NCI-H2029 treated with DMSO at 0.1 percent for 48 hours (cell line): ENCODE results near the gene OR56B4.
"Not testable (repeated sequence)": the region's sequence is repeated elsewhere in the genome, so short reads cannot be mapped to it uniquely, and the experiment has no call there.

Source experiments
- DNase-seq: peaks from one replicate; lab custom pipeline; 2025; lab: John Stamatoyannopoulos, UW

The OR56B4 gene

GRCh38 chr11:6107384-6107783 lies at the start of gene OR56B4:
Gene OR56B4 (plus strand): TSS chr11:6107684. CDS start chr11:6107779, 95 bp downstream.
- not testable (repeated sequence) for DNase-seq

- DNase-seq: no peak
Measured at GRCh38 chr11:6061475-6061874, 46.0 kb upstream of the OR56B4 start.

DNA sequence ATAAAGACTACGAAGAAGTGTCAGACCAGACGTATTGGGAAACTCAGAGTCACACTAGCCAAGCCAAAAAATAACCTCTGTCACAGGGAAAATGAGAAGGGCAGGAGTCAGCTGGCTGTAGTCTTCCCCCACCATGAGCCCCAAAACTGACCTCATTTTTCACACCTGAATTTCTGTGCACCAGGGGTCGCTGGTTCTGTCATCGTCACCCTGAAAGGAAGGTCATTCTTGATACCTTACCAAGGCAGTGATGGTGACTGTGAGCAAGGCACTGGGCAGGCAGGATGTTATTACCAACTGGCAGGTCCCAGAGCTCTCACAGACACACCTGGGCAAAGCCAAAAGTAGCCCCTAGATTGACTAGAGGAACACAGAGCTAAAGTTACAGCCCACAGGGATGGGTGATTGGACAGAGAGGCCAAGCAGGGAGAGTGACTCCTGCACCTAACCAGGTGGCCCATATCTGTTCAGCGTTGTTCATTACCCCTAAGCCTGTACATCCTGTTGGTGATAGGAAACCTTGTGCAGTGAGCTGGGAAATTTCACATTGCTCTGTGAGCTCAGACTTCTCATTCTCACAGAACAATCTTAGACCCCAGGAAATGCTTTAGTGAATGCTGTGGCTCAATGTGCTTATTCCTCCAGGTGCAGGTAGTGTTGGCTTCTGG lies 44.7 kb upstream of the OR56B4 start:
- DNase-seq: no peak

DNA sequence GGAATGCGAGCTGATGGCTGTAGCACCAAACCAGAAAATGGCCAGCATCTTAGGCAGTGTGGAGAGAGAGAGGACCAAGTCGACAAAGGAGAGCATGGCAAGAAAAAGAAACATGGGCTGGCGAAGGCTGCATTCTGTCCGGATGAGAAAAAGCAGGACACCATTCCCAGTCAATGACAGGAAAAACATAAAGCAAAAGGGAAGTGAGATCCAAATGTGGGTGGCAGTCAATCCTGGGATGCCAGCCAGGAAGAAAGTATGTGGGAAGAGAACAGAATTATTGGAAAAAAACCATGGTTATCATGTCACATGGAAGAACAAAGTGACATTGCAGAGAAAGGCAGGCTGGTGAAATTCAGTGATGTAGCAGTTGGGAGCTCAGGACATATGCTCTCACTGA lies 40.0 kb upstream of the OR56B4 start:
- no peak for DNase-seq

DNA sequence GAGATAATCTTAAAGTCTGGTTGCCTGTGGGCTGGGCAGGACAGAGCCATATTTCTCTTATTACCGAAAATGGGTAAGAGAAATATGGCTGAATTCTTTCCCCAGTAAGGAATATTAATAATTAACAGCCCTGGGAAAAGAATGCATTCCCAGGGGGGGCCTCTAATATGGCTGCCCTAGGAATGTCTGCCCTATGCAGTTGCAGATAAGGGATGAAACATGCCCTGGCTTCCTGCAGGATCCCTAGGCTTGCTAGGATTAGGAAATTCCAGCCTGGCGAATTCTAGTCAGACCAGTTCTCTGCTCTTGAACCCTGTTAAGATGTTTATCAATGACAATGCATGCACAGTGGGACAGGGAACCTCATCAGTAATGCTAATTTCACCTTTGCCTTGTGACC lies 31.0 kb upstream of the OR56B4 start:
- DNase-seq: not testable (repeated sequence)

- no peak for DNase-seq
Measured at GRCh38 chr11:6077723-6078122, 29.8 kb upstream of the OR56B4 start.

- no peak for DNase-seq
Measured at GRCh38 chr11:6079463-6079862, 28.0 kb upstream of the OR56B4 start.

GRCh38 chr11:6083129-6083528 lies 24.4 kb upstream of the OR56B4 start:
- no peak for DNase-seq

DNA sequence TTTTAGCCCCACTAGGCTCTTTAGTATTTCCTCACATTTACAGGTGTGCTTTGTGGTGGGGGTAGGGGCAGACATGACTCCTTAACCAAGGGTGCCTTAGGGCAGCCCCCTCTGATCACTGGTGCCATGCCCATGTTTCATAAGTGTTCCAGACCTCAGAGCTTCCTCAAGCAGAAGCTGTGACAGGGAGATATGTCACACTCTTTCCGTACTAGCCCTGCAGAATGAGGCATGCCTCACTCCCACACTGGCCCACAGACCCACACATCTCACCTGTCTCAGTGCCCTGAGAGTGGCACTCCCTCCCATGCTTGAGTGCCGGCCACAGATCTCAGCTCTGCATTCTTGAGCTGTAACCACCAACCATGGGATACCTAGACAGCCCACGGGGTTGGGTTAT lies 22.9 kb upstream of the OR56B4 start:
- no peak for DNase-seq

- DNase-seq: no peak
Measured at GRCh38 chr11:6094186-6094585, 13.3 kb upstream of the OR56B4 start.

GRCh38 chr11:6095798-6096197 lies 11.7 kb upstream of the OR56B4 start:
- no peak for DNase-seq

- DNase-seq: no peak
Measured at GRCh38 chr11:6096417-6096816, 11.1 kb upstream of the OR56B4 start.

GRCh38 chr11:6099577-6099976 lies 7.9 kb upstream of the OR56B4 start:
- no peak for DNase-seq

GRCh38 chr11:6110011-6110410 lies 2.5 kb downstream of the OR56B4 start:
- no peak for DNase-seq

GRCh38 chr11:6111673-6112072 lies 4.2 kb downstream of the OR56B4 start:
- no peak for DNase-seq

GRCh38 chr11:6116638-6117037 lies 9.2 kb downstream of the OR56B4 start:
- no peak for DNase-seq

GRCh38 chr11:6124245-6124644 lies 16.8 kb downstream of the OR56B4 start:
- no peak for DNase-seq

DNA sequence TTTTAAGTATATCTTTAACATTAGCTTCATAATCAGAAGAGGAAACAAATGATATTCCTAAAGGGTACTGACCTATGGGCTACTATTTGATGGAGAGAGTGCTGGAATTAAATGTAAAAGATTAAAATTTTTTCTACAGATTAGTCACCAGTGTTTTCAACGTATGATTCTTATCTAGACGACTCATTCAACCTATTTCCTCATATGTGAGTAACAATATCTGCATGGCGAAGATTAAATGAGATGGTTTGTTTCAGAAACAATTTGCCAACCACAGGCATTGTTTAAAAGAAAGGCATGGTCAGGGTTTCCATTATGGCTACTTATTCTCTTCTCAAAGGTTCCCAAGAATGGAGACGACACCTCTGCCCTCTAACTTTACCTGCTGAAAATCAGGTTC lies 20.4 kb downstream of the OR56B4 start:
- DNase-seq: no peak

GRCh38 chr11:6129011-6129410 lies 21.5 kb downstream of the OR56B4 start:
- DNase-seq: no peak

DNA sequence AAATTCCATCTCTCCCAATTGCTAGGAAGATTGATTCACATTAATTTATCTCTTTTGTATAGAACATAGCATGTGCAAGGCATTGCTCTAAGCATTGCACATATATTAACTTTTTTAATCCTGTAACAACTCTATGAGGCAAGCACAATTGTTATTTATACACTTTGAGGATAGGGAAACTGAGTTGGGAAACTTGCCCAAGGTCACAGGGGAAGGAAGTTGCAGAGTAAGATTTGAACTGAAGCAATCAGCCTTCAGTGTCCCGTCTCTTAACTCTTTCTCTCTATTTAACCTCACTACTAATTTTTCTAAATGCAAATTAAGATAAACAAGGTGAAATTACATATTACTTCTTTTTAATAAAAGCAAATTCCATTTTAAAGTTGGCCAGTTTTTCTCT lies 22.2 kb downstream of the OR56B4 start:
- no peak for DNase-seq

GRCh38 chr11:6132431-6132830 lies 24.9 kb downstream of the OR56B4 start:
- DNase-seq: no peak

DNA sequence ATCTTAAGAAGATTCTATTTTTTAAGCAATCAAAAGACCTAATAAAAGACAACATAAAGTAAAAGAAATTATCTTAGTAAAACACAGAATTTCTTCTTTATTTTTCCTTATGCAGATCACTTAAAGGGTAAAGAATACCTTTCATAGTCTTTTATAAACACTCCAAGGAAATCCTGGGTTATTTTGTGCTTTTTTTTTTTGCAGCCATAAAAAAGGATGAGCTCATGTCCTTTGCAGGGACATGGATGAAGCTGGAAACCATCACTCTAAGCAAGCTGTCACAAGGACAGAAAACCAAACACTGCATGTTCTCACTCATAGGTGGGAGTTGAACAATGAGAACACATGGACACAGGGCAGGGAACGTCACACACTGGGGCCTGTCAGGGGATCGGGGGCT lies 28.5 kb downstream of the OR56B4 start:
- not testable (repeated sequence) for DNase-seq

- DNase-seq: no peak
Measured at GRCh38 chr11:6142936-6143335, 35.5 kb downstream of the OR56B4 start.

GRCh38 chr11:6143737-6144136 lies 36.3 kb downstream of the OR56B4 start:
- not testable (repeated sequence) for DNase-seq
